ENCODE measurements around the gene SERPINE3. TPM values are rescaled to one million over a fixed set of nuclear protein-coding genes. Genes with fewer than 3 reads are reported as not detected.

The SERPINE3 gene
- total RNA-seq, result not detected

DNA sequence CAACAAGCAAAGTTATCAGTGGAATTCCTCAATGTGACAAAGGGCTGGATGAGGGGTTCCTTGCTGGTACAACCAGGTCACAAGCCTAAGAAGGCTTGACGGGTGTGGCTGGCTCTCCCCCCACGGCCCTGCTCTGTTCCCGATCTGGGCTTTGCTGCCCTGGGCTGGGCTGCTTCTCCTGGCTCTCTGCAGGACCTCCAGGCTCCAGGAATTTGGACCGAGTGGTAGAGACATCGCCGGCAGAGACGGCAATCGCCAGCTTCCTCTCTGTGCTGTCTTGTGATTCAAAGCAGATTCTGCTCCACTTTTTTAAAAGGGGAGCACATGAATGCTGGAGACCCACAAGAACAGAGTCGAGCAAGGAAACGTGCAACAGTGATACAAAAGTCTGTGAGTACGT, at the start of gene SERPINE3:
SERPINE3 (plus strand) TSS at position 338 of the 400 bp plus-strand sequence. CDS start 1,401 bp downstream, outside the sequence.
- DNase-seq, result no peak

- no peak for DNase-seq
Observed at GRCh38 chr13:51291341-51291740, 48.1 kb upstream of the SERPINE3 start.

- DNase-seq, result peak; percentile 51
Observed at GRCh38 chr13:51292000-51292565, 47.4 kb upstream of the SERPINE3 start.

DNA sequence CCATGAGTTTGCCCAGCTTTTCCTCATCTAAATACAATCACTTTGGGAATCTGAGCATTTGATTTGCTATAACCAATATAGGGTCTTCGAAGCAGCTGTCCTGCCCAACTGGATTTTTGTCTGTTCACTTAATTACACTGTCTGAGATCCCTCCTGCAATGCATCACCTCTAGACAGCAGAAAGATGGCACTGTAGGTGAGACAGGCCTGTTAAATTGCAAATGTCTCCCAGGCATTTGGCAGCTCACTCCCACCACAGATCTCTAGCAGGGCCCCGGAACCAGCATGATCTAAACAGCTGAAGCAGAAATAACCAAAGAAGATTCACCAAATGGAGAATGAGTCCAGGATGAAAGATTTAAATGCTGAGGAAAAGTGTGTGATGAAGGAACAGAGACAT, 41.9 kb upstream of the SERPINE3 start:
- no peak for DNase-seq

DNA sequence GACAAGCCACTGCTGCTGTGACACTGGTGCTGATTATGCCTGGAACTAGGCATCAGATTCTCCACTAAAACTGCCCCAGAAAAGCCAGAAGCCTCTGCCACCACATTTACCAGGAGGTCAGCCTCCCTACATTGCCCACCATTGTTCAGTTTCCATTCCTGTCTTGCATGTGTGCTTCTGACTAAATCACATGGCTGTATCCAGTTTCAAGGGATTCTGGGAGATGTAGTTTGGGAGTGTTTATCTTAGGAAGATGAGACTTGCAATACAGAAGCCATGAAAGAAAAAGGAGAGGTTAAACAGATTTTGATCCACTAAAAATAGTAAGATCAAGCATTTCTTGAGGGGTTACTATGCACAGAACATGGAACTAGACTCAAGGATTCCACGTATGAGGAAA, 40.7 kb upstream of the SERPINE3 start:
- no peak for DNase-seq

DNA sequence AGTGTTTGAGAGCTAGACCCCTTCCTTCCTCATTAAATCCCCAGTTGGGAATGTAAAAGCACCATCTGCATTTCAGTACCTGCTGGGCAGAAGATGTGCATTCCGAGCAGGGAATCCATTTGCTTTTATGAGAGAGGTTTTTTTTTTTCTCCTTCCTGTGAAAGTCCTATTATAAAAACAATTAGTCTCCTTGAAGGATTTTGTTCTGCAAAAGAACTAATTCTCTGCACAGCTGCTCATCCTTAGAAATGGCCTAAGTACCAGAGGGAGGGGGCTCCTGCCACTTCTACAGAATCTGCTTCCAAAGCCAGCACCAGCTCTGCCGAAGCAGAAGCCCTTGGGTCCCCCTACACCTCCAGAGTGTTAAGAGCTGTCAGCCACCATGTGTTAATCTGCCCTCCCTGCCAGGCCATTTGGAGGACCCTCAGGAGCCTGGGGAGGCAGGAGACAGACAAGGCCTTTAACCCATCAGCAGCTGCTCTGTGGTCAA, 36.4 kb upstream of the SERPINE3 start:
- DNase-seq, result no peak

DNA sequence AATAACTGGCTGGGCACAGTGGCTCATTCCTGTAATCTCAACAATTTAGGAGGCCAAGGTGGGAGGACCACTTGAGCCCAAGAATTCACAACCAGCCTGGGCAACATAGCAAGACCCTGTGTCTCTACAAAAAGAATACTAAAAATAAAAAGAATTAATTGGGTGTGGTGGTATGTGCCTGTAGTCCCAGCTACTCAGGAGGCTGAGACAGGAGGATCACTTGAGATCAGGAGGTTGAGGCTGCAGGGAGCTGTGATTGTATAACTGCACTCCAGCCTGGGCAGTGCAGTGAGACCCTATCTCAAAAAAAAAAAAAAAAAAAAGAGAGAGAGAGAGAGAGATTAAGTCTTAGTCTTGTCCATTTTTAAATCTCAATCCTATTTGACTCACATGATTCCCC, 35.6 kb upstream of the SERPINE3 start:
- DNase-seq, result no peak

- DNase-seq, result no peak
Observed at GRCh38 chr13:51305271-51305967, 34.1 kb upstream of the SERPINE3 start.

DNA sequence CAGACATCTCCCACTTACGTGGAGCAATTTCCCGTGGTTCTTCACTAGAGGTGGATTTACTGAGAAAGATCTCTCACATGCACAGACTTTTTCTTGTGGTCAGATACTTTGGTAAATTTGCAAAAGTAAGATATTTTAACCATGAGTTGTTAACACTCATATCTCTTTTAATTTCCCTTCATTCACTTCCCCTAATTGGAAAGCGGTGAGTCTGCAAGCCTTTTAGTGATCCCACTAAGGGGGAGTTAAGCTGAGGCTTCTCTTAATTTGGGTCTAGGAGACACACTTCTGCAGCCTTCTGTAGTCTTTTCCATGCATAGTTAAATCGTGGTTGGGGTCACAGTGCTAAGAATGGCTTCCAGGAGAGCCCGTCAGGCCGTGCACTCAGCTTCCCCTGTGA, 30.7 kb upstream of the SERPINE3 start:
- no peak for DNase-seq

DNA sequence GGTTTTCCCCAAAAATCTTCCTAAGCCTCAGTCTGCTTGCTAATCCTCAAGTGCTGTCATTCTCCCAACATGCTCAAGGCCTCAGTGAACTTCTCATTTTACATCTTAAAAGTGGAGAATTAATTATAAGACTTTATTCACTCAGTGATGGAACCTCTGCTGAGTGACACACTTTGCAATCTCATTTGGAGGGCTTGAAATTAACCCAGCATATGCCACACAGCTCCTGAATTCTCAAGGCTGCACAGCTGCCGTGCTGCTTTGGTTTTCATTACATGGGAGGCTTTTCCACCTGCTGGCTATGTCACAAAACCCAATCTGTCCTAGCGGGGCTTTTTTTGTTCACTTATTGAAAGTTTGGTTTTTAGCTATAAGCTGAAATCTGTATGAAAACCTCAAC, 28.3 kb upstream of the SERPINE3 start:
- DNase-seq, result peak; percentile 47

DNA sequence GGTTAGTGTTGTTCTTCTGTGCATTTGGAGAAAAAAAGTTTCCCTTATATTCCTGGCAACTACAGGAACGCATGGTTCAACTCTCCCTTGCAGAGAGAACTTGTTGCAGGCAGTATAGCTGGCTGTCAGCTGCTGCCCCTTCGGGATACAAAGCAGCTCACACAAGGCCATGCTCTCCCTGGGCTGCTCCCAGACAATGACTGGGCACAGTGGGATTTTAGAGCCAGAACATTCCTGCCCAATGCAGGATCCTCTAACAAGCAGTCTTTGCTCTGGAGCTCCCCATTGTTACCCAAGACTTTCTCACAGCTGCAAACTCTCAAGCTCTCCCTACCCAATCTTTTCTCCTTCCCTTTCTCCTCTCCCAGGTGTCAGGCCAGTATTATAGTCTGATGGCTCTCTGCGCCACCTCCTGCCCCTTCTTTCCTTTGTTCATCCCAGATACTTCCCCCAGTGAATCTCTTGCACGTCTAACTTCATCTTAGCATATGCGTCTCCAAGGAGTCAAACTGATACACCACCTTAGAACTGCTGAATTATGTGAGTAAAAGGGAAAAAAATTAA, 27.5 kb upstream of the SERPINE3 start:
- DNase-seq, result no peak

- no peak for DNase-seq
Observed at GRCh38 chr13:51313619-51314018, 25.9 kb upstream of the SERPINE3 start.

GRCh38 chr13:51317262-51317661, 22.2 kb upstream of the SERPINE3 start:
- DNase-seq, result no peak

- DNase-seq, result no peak
Observed at GRCh38 chr13:51318015-51318414, 21.5 kb upstream of the SERPINE3 start.

DNA sequence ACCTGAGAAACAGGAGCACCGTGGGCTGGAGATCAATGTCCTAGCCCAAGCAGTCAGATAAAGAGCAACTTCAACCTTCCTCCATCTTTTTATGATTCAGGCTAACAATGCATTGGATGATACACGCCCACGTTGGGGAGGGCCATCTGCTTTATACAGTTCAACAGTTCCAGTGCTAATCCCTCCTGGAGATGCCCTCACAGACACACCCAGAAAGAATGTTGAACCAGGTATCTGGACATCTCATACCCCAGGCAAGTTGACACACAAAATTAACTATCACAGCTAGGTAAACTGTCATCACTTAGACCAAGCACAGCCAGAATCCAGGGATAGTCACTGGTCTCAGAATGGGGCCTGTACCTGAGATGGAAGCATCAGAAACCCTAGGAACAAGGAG, 20.6 kb upstream of the SERPINE3 start:
- no peak for DNase-seq

DNA sequence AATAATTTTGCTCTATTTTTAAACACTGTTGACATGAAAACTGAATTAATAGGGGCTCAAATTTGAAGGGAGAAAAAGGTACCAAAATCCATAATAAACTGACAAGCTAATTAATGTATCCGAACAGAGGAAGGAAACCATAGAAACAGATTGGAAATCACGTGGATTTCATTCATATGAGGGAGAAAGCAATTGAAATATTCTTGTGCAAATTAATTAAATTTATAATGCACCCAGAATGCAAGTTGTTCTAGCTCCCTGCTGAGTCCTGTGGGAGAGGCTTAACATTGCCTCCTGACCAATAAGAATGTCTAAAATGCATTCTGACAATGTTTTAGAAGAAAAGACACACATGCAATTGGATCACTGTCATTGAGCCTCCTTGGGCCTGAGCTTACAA, 17.7 kb upstream of the SERPINE3 start:
- no peak for DNase-seq

DNA sequence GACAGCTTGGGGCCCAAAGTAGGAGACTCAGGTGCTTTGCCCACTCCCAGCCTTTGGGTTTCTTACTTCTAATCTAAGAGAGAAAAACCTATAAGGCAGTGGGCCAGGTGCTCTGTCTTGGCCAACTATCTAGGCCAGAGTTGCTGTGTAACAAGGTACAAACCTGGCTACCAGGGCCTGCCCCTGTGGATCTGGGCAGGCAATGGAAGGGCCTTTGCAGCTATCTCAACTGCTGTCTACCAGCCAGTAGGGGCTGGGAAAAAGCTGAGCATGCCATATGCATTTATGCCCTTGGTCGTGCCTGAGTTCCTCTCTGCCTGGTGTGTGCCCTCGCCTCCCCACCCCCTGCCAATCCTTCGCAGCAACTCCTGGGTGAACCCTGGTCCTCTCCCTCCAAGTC, 16.7 kb upstream of the SERPINE3 start:
- no peak for DNase-seq

DNA sequence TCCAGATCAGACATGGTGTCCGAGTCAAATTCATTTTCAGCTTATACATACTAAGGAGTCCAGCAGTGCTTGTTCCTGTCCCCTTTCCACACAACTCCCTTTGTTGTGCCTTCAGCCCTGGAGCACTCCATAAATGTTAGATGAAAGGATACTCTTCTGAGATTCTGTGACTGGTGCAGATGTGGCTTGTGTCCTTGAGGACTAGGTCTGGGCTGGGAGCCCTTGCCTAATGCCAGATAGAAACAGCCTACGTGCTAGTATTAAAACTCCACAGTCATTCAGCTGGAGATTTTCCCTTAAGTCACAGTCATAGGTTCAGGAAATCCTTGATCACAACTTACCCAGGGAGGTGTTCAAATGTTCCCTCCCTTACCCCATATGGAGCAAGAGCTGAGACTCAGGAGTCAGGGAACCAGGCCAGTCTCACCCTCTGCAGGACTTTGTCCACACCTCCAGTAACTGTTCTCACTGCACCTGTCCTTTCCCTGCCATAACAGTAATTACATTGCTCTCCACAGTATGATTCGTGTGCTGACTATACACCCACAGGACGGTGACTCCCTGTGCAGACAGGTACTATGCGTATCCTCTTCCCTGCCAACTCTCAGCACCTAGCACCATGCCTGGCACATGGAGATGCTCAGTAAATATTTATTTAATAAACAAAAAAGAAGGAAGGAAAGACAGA, 15.5 kb upstream of the SERPINE3 start:
- no peak for DNase-seq

GRCh38 chr13:51324714-51325420, 14.6 kb upstream of the SERPINE3 start:
- peak; percentile 14 for DNase-seq

DNA sequence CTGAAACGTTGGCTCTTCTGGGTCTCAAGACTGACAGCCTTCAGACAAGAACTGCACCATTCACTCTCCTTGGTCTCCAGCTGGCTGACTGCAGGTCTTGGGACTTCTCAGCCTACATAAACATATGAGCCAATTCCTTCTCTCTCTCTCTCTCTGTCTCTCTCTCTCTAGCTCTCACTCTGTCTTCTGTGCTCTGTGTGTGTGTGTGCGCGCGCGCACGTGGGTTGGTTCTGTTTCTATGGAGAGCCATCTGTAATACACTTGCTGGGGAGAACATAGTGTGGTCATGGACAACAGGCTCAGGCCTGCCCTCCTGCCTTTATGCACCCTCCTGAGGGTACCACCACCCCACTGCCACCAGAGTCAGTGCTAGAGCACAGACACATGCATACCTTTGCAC, 13.7 kb upstream of the SERPINE3 start:
- no peak for DNase-seq

GRCh38 chr13:51326777-51327176, 12.7 kb upstream of the SERPINE3 start:
- no peak for DNase-seq

DNA sequence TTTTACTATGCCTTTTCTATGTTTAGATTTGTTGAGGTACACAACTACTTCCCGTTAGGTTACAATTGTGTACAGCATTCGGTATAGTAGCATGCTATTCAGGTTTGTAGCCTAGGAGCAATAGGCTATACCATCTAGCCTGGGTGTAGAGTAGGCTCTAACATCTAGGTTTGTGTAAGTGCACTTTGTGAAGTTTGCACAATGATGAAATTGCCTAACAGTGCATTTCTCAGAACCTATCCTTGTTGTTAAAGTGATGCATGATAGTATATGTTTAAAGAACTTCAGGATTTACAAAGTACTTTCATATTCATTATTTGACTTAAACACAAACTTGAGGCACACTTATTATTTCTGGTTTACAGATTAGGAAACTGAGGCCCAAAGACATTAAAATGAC, 11.5 kb upstream of the SERPINE3 start:
- no peak for DNase-seq

- DNase-seq, result no peak
Observed at GRCh38 chr13:51328488-51328887, 11.0 kb upstream of the SERPINE3 start.
